OCI-LY1 (cell line): Measurements from ENCODE around the gene CUBN.

Experiments used
- H2AFZ ChIP-seq: fragments of 200-600 bp; sonication (generic), shearing (Covaris generic); 2 replicates; pipeline ENCODE4 v1.6.0; 2014; ENCODE audit warnings: antibody characterized with exemption, mild to moderate bottlenecking, low read length
- H3F3A ChIP-seq: fragments of 200-600 bp; sonication (generic), shearing (Covaris generic); 2 replicates; pipeline ENCODE4 v1.6.0; 2014; ENCODE audit warnings: mild to moderate bottlenecking, antibody characterized with exemption, low read length, moderate library complexity; ENCODE audit not compliant: insufficient read depth
- H3K27ac ChIP-seq: fragments of 200-600 bp; sonication (generic); 2 replicates; pipeline ENCODE4 v1.5.1; 2014; ENCODE audit warnings: low read length, mixed run types, mild to moderate bottlenecking, low read depth; ENCODE audit not compliant: poor library complexity, severe bottlenecking
- H3K27me3 ChIP-seq: fragments of 200-600 bp; sonication (generic); 2 replicates; pipeline ENCODE4 v1.6.0; 2014; ENCODE audit warnings: antibody characterized with exemption, mild to moderate bottlenecking, low read length, moderate library complexity; ENCODE audit not compliant: insufficient read depth
- H3K36me3 ChIP-seq: fragments of 200-600 bp; sonication (generic); 2 replicates; pipeline ENCODE4 v1.6.1; 2014; ENCODE audit warnings: mild to moderate bottlenecking, antibody characterized with exemption, low read length, moderate library complexity, mixed read lengths; ENCODE audit not compliant: insufficient read depth
- H3K4me1 ChIP-seq: fragments of 200-600 bp; sonication (generic); 2 replicates; pipeline ENCODE4 v1.5.1; 2014; ENCODE audit warnings: mild to moderate bottlenecking, low read length, moderate library complexity; ENCODE audit not compliant: insufficient read depth, severe bottlenecking
- H3K4me2 ChIP-seq: fragments of 200-600 bp; sonication (generic), shearing (Covaris generic); 2 replicates; pipeline ENCODE4 v1.6.1; 2014; ENCODE audit warnings: low read length
- H3K4me3 ChIP-seq: fragments of 200-600 bp; sonication (generic); 2 replicates; pipeline ENCODE4 v1.5.1; 2014; ENCODE audit warnings: low read length, low read depth, mild to moderate bottlenecking, mixed read lengths; ENCODE audit not compliant: poor library complexity, severe bottlenecking
- H3K79me2 ChIP-seq: fragments of 200-600 bp; shearing (Covaris generic); 2 replicates; pipeline ENCODE4 v1.6.1; 2016; ENCODE audit warnings: mixed run types, low read length, mixed read lengths; ENCODE audit not compliant: insufficient read depth
- H3K9ac ChIP-seq: fragments of 200-600 bp; sonication (generic), shearing (Covaris generic); 2 replicates; pipeline ENCODE4 v1.6.1; 2014; ENCODE audit warnings: mild to moderate bottlenecking, low read length, mixed read lengths
- H3K9me2 ChIP-seq: fragments of 200-600 bp; sonication (generic), shearing (Covaris generic); 2 replicates; pipeline ENCODE4 v1.6.1; 2014; ENCODE audit warnings: low read depth, mild to moderate bottlenecking, low read length, mixed read lengths
- H3K9me3 ChIP-seq: fragments of 200-600 bp; shearing (Covaris generic); 2 replicates; pipeline ENCODE4 v1.6.1; 2014; ENCODE audit warnings: low read length, mixed read lengths
- H4K20me1 ChIP-seq: fragments of 200-600 bp; sonication (generic), shearing (Covaris generic); 2 replicates; pipeline ENCODE4 v1.6.0; 2016; ENCODE audit warnings: mild to moderate bottlenecking, low read length; ENCODE audit not compliant: insufficient read depth
- CTCF ChIP-seq: fragments of 200-600 bp; sonication (generic), shearing (Covaris generic); IDR thresholded peaks from 2 replicates; pipeline ENCODE4 v1.5.1; 2017; ENCODE audit warnings: mild to moderate bottlenecking, antibody characterized with exemption, low read length, moderate library complexity, mixed read lengths
- EZH2 ChIP-seq: fragments of 200-600 bp; sonication (generic), shearing (Covaris generic); IDR thresholded peaks from 2 replicates; pipeline ENCODE4 v1.8.0; 2017; ENCODE audit warnings: borderline replicate concordance, mixed run types, mild to moderate bottlenecking, antibody characterized with exemption, low read length, moderate library complexity, mixed read lengths

CUBN gene

GRCh38 chr10:17101257-17101909 is 28.2 kb downstream of the CUBN start:
- no peaks in the 10 kb centered on the region for H3K4me1 ChIP-seq
- no peak overlapping the region for H3K4me2 ChIP-seq
- no peaks in the 10 kb centered on the region for H3K9me2 ChIP-seq
- no peaks in the 10 kb centered on the region for H3K79me2 ChIP-seq
- H3K9ac ChIP-seq, result no peak overlapping the region
- no peaks in the 10 kb centered on the region for H3K9me3 ChIP-seq
- H3K27me3 ChIP-seq, result no peaks in the 10 kb centered on the region
- H3K4me3 ChIP-seq, result no peak overlapping the region
- no peak overlapping the region for H2AFZ ChIP-seq
- H3K27ac ChIP-seq, result no peak overlapping the region
- H3K36me3 ChIP-seq, result no peaks in the 10 kb centered on the region
- TF ChIP-seq EZH2 (no peak), CTCF (no peak)
- no peaks in the 10 kb centered on the region for H4K20me1 ChIP-seq
- H3F3A ChIP-seq, result no peaks in the 10 kb centered on the region

DNA sequence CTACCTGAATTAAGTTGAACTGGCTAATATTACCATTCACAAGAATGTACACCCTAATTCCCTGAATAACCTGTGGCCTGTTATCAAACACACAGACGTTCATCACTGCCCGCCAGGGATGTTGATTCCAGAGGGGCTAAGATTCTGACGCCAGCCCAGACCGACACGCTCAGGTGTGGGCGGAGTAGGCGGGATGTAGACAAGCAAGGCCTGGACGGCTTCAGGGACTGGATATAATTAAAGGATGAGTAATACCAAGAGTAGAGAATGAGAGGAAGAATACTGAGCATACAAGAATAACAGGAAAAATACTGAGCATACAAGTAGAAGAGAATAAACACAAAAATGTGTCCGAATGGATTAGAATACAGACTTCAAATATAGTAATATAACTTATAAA is 29.0 kb downstream of the CUBN start:
- H3K9me2 ChIP-seq, result no peaks in the 10 kb centered on the region
- H3K79me2 ChIP-seq, result no peaks in the 10 kb centered on the region
- no peaks in the 10 kb centered on the region for H3K4me1 ChIP-seq
- H3K9me3 ChIP-seq, result no peaks in the 10 kb centered on the region
- no peaks in the 10 kb centered on the region for H3F3A ChIP-seq
- H3K4me2 ChIP-seq, result no peak overlapping the region
- H4K20me1 ChIP-seq, result no peaks in the 10 kb centered on the region
- H3K36me3 ChIP-seq, result no peaks in the 10 kb centered on the region
- TF ChIP-seq EZH2 (no peak), CTCF (no peak)
- no peak overlapping the region for H3K4me3 ChIP-seq
- no peak overlapping the region for H3K27ac ChIP-seq
- H2AFZ ChIP-seq, result no peak overlapping the region
- H3K27me3 ChIP-seq, result no peaks in the 10 kb centered on the region
- no peak overlapping the region for H3K9ac ChIP-seq

DNA sequence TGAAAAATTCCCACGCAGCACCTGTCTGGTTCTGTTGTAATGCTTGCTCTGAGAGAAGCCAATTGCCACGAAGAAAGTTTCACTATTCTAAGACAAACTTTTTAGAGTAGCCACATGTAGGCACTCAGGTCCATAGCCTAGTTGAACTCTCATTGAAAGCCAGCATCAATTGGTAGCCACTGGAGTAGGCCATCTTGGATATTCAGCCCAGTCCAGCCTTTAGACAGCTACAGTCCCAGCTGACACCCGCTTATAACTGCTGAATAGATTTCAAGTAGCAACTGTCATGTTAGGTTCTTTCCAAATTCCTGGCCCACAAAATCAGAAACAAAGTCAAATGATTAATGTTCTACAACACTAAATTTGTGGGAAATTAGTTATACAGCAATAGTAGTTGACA is 31.6 kb downstream of the CUBN start:
- H3K9me3 ChIP-seq, result no peaks in the 10 kb centered on the region
- H2AFZ ChIP-seq, result no peak overlapping the region
- H3K4me3 ChIP-seq, result no peak overlapping the region
- no peak overlapping the region for H3K27ac ChIP-seq
- H3K4me1 ChIP-seq, result no peaks in the 10 kb centered on the region
- H3K27me3 ChIP-seq, result no peaks in the 10 kb centered on the region
- H3K9me2 ChIP-seq, result no peaks in the 10 kb centered on the region
- no peak overlapping the region for H3K9ac ChIP-seq
- H4K20me1 ChIP-seq, result no peaks in the 10 kb centered on the region
- H3F3A ChIP-seq, result no peaks in the 10 kb centered on the region
- H3K79me2 ChIP-seq, result no peaks in the 10 kb centered on the region
- H3K4me2 ChIP-seq, result no peak overlapping the region
- H3K36me3 ChIP-seq, result no peaks in the 10 kb centered on the region
- no peak for TF ChIP-seq CTCF
- TF ChIP-seq EZH2, result no peak
